ENCODE data around the gene FAXC.
"Not testable (repeated sequence)": the region's sequence is repeated elsewhere in the genome, so short reads cannot be mapped to it uniquely, and the experiment has no call there.

The FAXC gene

GRCh38 chr6:99338188-99338587 lies 11.3 kb downstream of the FAXC start:
- no peak for DNase-seq

- not testable (repeated sequence) for DNase-seq
Measured at GRCh38 chr6:99335298-99335697, 14.2 kb downstream of the FAXC start.

GRCh38 chr6:99334526-99335127 lies 14.8 kb downstream of the FAXC start:
- DNase-seq: no peak

- no peak for DNase-seq
Measured at GRCh38 chr6:99333068-99333467, 16.4 kb downstream of the FAXC start.

- DNase-seq: no peak
Measured at GRCh38 chr6:99331531-99331930, 17.9 kb downstream of the FAXC start.

- peak; percentile 72 for DNase-seq
Measured at GRCh38 chr6:99330159-99330558, 19.3 kb downstream of the FAXC start.

GRCh38 chr6:99324996-99325395 lies 24.5 kb downstream of the FAXC start:
- no peak for DNase-seq

- no peak for DNase-seq
Measured at GRCh38 chr6:99318566-99318965, 30.9 kb downstream of the FAXC start.

- no peak for DNase-seq
Measured at GRCh38 chr6:99312354-99312753, 37.1 kb downstream of the FAXC start.

GRCh38 chr6:99310553-99310952 lies 38.9 kb downstream of the FAXC start:
- DNase-seq: no peak

- DNase-seq: no peak
Measured at GRCh38 chr6:99309557-99309956, 39.9 kb downstream of the FAXC start.

GRCh38 chr6:99308788-99309187 lies 40.7 kb downstream of the FAXC start:
- no peak for DNase-seq

GRCh38 chr6:99307295-99307907 lies 42.1 kb downstream of the FAXC start:
- DNase-seq: no peak

GRCh38 chr6:99306341-99306740 lies 43.1 kb downstream of the FAXC start:
- no peak for DNase-seq

GRCh38 chr6:99305021-99305554 lies 44.4 kb downstream of the FAXC start:
- no peak for DNase-seq

- no peak for DNase-seq
Measured at GRCh38 chr6:99297415-99297814, 52.1 kb downstream of the FAXC start.

GRCh38 chr6:99297006-99297405 lies 52.5 kb downstream of the FAXC start:
- no peak for DNase-seq

- DNase-seq: no peak
Measured at GRCh38 chr6:99296261-99296660, 53.2 kb downstream of the FAXC start.

GRCh38 chr6:99295276-99295675 lies 54.2 kb downstream of the FAXC start:
- no peak for DNase-seq

GRCh38 chr6:99294786-99295185 lies 54.7 kb downstream of the FAXC start:
- no peak for DNase-seq

- DNase-seq: no peak
Measured at GRCh38 chr6:99289701-99290100, 59.8 kb downstream of the FAXC start.

GRCh38 chr6:99288668-99289067 lies 60.8 kb downstream of the FAXC start:
- no peak for DNase-seq

GRCh38 chr6:99287523-99287922 lies 62.0 kb downstream of the FAXC start:
- no peak for DNase-seq

GRCh38 chr6:99285881-99286280 lies 63.6 kb downstream of the FAXC start:
- DNase-seq: no peak

Measured in stimulated activated CD4-positive, alpha-beta T cell treated with anti-CD3 and anti-CD28 coated beads, Interleukin-1b, Interleukin-23, amount 100 ng/mL, for 48 hours (primary cell).